PC-3 (cell line): ENCODE data around the gene FGF1. TPM values are rescaled to one million over a fixed set of nuclear protein-coding genes. Genes with fewer than 3 reads are reported as not detected.

Source experiments
- ATAC-seq: fragments of 200-7000 bp; cut with Tn5 transposase; 2 replicates; pipeline ENCODE4 v1.9.1; 2020; ENCODE audit warnings: mild to moderate bottlenecking, moderate library complexity
- BruUV-seq: library from RNA; stranded (reverse); fragments of 400-500 nt; replicated peaks from 2 replicates; lab custom pipeline; 2021; lab: Mats Ljungman, UMichigan
- CTCF ChIA-PET: fragments of 300-600 bp; sonication (Branson Sonifier 250); formaldehyde crosslinking; loops from one replicate; lab custom pipeline; 2022; ENCODE audit warnings: antibody characterized with exemption; lab: Charles Lee
- POLR2A ChIA-PET: fragments of 300-600 bp; sonication (Branson Sonifier 250); formaldehyde crosslinking; loops from one replicate; lab custom pipeline; 2022; ENCODE audit warnings: antibody characterized with exemption; ENCODE audit not compliant: unreplicated experiment; lab: Charles Lee
- DNase-seq: peaks from one replicate; pipeline ENCODE4 v3.0.0-alpha.2; 2015
- H2AFZ ChIP-seq: fragments of 300-600 bp; sonication (generic); 2 replicates; pipeline ENCODE4 v1.6.0; 2016; ENCODE audit warnings: antibody characterized with exemption, low read length
- H3F3A ChIP-seq: fragments of 300-600 bp; sonication (generic); one replicate; pipeline ENCODE4 v1.6.0; 2017; ENCODE audit warnings: antibody characterized with exemption, low read length, control low read depth, mild to moderate bottlenecking; ENCODE audit not compliant: unreplicated experiment
- H3K27ac ChIP-seq: fragments of 300-600 bp; sonication (generic); 2 replicates; pipeline ENCODE4 v1.5.1; 2016; ENCODE audit warnings: mild to moderate bottlenecking, low read length
- H3K27me3 ChIP-seq: fragments of 300-600 bp; sonication (generic); 2 replicates; pipeline ENCODE4 v1.6.1; 2016; ENCODE audit warnings: low read length, mixed read lengths
- H3K36me3 ChIP-seq: fragments of 300-600 bp; sonication (generic); 2 replicates; pipeline ENCODE4 v1.6.1; 2016; ENCODE audit warnings: low read depth, mixed run types, low read length, mixed read lengths
- H3K4me1 ChIP-seq: fragments of 300-600 bp; sonication (generic); 2 replicates; pipeline ENCODE4 v1.5.1; 2016; ENCODE audit warnings: low read length; ENCODE audit not compliant: insufficient read depth
- H3K4me2 ChIP-seq: fragments of 300-600 bp; sonication (generic); 2 replicates; pipeline ENCODE4 v1.6.0; 2016; ENCODE audit warnings: low read length
- H3K4me3 ChIP-seq: fragments of 300-600 bp; sonication (generic); 2 replicates; pipeline ENCODE4 v1.5.1; 2016; ENCODE audit warnings: mild to moderate bottlenecking, low read length, mixed read lengths
- H3K79me2 ChIP-seq: fragments of 300-600 bp; sonication (generic); 2 replicates; pipeline ENCODE4 v1.6.1; 2017; ENCODE audit warnings: low read length, mixed read lengths
- H3K9ac ChIP-seq: fragments of 300-600 bp; sonication (generic); 2 replicates; pipeline ENCODE4 v1.6.0; 2016; ENCODE audit warnings: mild to moderate bottlenecking, low read length
- H3K9me2 ChIP-seq: fragments of 300-600 bp; sonication (generic); replicated peaks from 2 replicates; pipeline ENCODE4 v1.6.1; 2016; ENCODE audit warnings: mixed run types, low read length, mixed read lengths
- H3K9me3 ChIP-seq: fragments of 300-600 bp; sonication (generic); 2 replicates; pipeline ENCODE4 v1.6.1; 2016; ENCODE audit warnings: low read length, mixed read lengths
- H4K20me1 ChIP-seq: fragments of 300-600 bp; sonication (generic); 2 replicates; pipeline ENCODE4 v1.6.1; 2016; ENCODE audit warnings: low read length, mixed read lengths
- EZH2 ChIP-seq: fragments of 300-600 bp; sonication (generic); IDR thresholded peaks from one replicate; pipeline ENCODE4 v1.6.1; 2017; ENCODE audit warnings: antibody characterized with exemption, mild to moderate bottlenecking, low read length; ENCODE audit not compliant: unreplicated experiment
- EZH2phosphoT487 ChIP-seq: fragments of 300-600 bp; sonication (generic); IDR thresholded peaks from 2 replicates; pipeline ENCODE4 v1.6.1; 2018; ENCODE audit warnings: mild to moderate bottlenecking, antibody characterized with exemption, low read length, borderline replicate concordance
- intact Hi-C: fragments of 100-400 bp; cut with micrococcal nuclease; formaldehyde crosslinking; loops from 2 replicates; pipeline ENCODE4 v1.9.0; 2023
- total RNA-seq: library from RNA; depleted of rRNA; stranded (reverse); fragments of >200 nt; gene quantifications from 2 replicates; pipeline ENCODE4 v1.2.3, GENCODE V29; 2014
- TF ChIP-seq, protein P1 (sequence below): fragments of 300-600 bp; sonication (generic); conservative IDR thresholded peaks from 2 replicates; pipeline ENCODE4 v1.5.1; 2017; ENCODE audit warnings: antibody characterized with exemption, low read depth, mild to moderate bottlenecking, low read length

Gene FGF1
- total RNA-seq, 1 experiment from 2014 or later = 1.5 TPM

DNA sequence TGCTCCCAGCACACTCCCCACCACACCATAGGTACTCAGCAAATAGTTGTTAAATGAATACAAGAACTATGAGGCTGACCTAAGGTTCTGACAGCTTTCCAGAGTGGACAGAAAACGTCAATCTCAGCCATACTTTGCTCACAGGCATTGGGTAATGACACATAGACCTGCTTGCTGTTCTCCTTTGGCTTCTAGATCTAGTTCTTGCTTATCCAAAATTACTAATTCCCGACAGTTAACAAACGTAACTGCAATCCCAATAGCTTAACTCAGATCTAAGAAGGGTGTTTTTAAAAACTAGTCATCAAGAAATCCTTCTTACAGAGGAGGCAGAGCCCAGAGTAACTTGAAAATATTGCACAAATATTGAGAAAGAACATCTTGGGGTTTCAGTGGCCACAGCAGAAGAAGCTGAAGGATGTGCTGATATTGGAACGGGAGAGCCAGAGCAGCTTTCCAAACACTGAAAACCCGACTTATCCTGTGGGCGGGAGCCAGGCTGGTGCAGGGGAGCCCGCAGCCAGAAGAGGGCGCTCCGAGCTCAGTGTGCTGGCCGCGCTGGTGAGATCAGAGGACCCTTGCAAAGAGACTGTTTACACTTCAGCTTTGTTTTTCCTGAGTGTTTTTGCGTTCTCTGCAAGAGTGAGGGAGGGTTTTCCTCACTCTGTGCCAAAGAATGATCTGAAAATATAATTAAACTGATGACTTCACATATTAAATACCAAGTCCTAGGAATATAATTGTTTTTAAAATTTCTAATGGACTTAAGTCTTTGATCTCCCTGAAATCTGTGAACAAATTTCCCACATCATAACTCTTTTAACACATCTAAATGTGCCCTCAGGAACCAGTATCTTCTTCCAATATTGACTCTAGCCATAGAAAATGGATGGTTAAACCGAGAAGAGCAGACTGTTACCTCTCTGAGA is 30.3 kb downstream of the FGF1 start:
- H3K9ac ChIP-seq = no peak overlapping the region
- CTCF ChIA-PET = interaction anchor here (0.6 to 2.8 kb wide), 12 partner anchors 11 to 181 kb away, joined by 3 to 18 read pairs (median 4); no protein-coding TSS in a partner anchor
- POLR2A ChIA-PET = no interaction called here
- H3K36me3 ChIP-seq = no peaks in the 10 kb centered on the region
- no peak overlapping the region for H3K4me3 ChIP-seq
- H3F3A ChIP-seq = no peaks in the 10 kb centered on the region
- no peaks in the 10 kb centered on the region for H3K9me2 ChIP-seq
- ATAC-seq (peak; percentile 97), DNase-seq (peak; percentile 77)
- no peak overlapping the region; the same call in 1 of the 2 replicates for H3K4me2 ChIP-seq
- no peaks in the 10 kb centered on the region for H3K9me3 ChIP-seq
- no TSS peak for BruUV-seq
- H4K20me1 ChIP-seq = no peaks in the 10 kb centered on the region
- peak overlapping the region; percentile 66 for H2AFZ ChIP-seq
- H3K27ac ChIP-seq = no peak overlapping the region
- no peaks in the 10 kb centered on the region for H3K27me3 ChIP-seq
- H3K79me2 ChIP-seq = no peaks in the 10 kb centered on the region
- TF ChIP-seq, protein P1, sequence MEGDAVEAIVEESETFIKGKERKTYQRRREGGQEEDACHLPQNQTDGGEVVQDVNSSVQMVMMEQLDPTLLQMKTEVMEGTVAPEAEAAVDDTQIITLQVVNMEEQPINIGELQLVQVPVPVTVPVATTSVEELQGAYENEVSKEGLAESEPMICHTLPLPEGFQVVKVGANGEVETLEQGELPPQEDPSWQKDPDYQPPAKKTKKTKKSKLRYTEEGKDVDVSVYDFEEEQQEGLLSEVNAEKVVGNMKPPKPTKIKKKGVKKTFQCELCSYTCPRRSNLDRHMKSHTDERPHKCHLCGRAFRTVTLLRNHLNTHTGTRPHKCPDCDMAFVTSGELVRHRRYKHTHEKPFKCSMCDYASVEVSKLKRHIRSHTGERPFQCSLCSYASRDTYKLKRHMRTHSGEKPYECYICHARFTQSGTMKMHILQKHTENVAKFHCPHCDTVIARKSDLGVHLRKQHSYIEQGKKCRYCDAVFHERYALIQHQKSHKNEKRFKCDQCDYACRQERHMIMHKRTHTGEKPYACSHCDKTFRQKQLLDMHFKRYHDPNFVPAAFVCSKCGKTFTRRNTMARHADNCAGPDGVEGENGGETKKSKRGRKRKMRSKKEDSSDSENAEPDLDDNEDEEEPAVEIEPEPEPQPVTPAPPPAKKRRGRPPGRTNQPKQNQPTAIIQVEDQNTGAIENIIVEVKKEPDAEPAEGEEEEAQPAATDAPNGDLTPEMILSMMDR = peak; percentile 92
- no peak for TF ChIP-seq EZH2phosphoT487
- H3K4me1 ChIP-seq = 0 out of 2 replicates have a peak, but pooled peaks cover 4% of the 10 kb centered on the region
- intact Hi-C loops = loop anchor here (1.0 to 5.0 kb wide), 3 partner anchors 44 to 227 kb away; no protein-coding TSS in a partner anchor

DNA sequence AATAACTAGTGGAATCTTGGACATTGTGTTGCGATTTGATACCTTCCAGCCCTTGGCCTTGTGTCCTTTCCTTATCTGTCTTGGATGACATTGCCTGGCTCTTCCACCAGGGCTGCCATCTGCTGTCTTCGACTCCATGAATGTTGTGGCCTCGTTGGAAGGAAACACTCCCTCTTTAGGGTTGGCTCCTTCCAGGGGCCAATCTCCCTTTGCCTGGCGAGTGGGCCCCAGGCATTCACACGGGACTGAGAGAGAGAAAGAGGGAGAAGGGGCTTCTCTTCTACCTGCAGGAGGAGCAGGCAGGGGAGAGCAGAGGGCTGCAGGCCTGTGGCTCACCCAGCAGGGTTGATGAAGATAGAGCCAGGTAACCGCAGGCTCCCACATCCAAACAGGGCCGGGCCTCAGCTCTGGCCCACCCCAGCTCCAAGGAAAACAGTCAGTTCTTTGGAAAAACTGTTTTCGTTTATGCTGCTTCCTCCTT is 31.3 kb downstream of the FGF1 start:
- ATAC-seq = peak; percentile 37; the same call in 1 of the 2 replicates
- Histone ChIP-seq H3K27ac (no peak overlapping the region), H2AFZ (no peak overlapping the region), H3K9ac (no peak overlapping the region), H3K4me1 (0 out of 2 replicates have a peak, but pooled peaks cover 4% of the 10 kb centered on the region), H3K9me3 (no peaks in the 10 kb centered on the region), H3K36me3 (no peaks in the 10 kb centered on the region), H3F3A (no peaks in the 10 kb centered on the region), H4K20me1 (no peaks in the 10 kb centered on the region), H3K27me3 (no peaks in the 10 kb centered on the region), H3K9me2 (no peaks in the 10 kb centered on the region), H3K4me3 (no peak overlapping the region), H3K79me2 (no peaks in the 10 kb centered on the region), H3K4me2 (no peak overlapping the region)
- TF ChIP-seq, protein P1 = peak; percentile 23; the same call in 1 of the 2 replicates
- TF ChIP-seq EZH2phosphoT487 (no peak), EZH2 (no peak)
- intact Hi-C loops = loop anchor here (1.0 to 5.0 kb wide), 3 partner anchors 43 to 228 kb away; no protein-coding TSS in a partner anchor
- ChIA-PET POLR2A (no interaction called here), CTCF (interaction anchor here (1.4 to 2.8 kb wide), 2 partner anchors 10 to 37 kb away, joined by 3 to 13 read pairs; no protein-coding TSS in a partner anchor)
- no TSS peak for BruUV-seq
- peak; percentile 7 for DNase-seq
